ENCODE measurements around the gene LTBP3. TPM values are rescaled to one million over a fixed set of nuclear protein-coding genes. Genes with fewer than 3 reads are reported as not detected.

The LTBP3 gene
- total and polyA plus RNA-seq, 3 donors from 2014 or later = 58.1 to 126 (median 112) TPM

DNA sequence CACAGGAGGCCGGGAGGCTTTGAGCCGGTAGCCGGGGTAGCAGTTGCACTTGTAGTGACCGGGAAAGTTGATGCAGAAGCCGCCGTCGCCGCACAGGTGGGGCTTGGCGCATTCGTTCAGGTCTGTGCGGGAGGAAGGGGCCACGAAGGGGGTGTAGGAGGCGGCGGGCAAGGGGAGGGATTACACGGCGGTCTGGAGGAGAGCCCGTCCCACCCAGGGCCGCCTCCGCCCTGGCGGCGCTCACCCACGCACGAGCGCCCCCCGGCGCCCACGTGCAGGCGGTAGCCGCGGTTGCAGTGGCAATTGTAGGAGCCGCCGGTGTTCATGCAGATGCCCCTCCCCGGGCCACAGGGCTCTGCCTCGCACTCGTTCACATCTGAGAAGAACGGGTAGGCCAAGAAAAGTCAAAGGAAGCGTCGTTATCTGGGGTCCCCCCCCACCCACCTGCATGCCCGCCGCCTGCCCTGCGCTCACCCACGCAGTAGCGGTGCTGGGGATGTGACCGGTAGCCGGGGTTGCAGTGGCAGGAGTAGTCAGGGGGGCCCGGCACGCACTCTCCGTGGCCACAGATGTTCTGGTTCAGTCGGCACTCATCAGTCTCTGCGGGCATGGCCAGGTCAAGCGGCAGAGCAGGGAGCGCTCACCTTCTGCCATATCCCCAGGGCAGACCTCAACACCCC is 10.6 kb downstream of the LTBP3 start:
- TF ChIP-seq POLR2A (IDR thresholded peaks at IDR 0.05) = no peak
- TF ChIP-seq, protein P1, sequence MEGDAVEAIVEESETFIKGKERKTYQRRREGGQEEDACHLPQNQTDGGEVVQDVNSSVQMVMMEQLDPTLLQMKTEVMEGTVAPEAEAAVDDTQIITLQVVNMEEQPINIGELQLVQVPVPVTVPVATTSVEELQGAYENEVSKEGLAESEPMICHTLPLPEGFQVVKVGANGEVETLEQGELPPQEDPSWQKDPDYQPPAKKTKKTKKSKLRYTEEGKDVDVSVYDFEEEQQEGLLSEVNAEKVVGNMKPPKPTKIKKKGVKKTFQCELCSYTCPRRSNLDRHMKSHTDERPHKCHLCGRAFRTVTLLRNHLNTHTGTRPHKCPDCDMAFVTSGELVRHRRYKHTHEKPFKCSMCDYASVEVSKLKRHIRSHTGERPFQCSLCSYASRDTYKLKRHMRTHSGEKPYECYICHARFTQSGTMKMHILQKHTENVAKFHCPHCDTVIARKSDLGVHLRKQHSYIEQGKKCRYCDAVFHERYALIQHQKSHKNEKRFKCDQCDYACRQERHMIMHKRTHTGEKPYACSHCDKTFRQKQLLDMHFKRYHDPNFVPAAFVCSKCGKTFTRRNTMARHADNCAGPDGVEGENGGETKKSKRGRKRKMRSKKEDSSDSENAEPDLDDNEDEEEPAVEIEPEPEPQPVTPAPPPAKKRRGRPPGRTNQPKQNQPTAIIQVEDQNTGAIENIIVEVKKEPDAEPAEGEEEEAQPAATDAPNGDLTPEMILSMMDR (IDR thresholded peaks at IDR 0.05) = no peak
- DNase-seq = no peak
- intact Hi-C loops (cut with DNase I; ENCODE audit: low total_unique reads) = no loop called here
- 54 to 76% methylated on average over 32 to 52 of the region's 52 CpGs for WGBS, 2 donors
- Histone ChIP-seq H3K27ac (no peak overlapping the region), H3K36me3 (ENCODE audit: low read depth, missing control alignments) (no peaks in the 10 kb centered on the region), H3K4me1 (no peaks in the 10 kb centered on the region), H3K4me3 (no peak overlapping the region), H3K9me3 (no peaks in the 10 kb centered on the region), H3K27me3 (no peaks in the 10 kb centered on the region)

DNA sequence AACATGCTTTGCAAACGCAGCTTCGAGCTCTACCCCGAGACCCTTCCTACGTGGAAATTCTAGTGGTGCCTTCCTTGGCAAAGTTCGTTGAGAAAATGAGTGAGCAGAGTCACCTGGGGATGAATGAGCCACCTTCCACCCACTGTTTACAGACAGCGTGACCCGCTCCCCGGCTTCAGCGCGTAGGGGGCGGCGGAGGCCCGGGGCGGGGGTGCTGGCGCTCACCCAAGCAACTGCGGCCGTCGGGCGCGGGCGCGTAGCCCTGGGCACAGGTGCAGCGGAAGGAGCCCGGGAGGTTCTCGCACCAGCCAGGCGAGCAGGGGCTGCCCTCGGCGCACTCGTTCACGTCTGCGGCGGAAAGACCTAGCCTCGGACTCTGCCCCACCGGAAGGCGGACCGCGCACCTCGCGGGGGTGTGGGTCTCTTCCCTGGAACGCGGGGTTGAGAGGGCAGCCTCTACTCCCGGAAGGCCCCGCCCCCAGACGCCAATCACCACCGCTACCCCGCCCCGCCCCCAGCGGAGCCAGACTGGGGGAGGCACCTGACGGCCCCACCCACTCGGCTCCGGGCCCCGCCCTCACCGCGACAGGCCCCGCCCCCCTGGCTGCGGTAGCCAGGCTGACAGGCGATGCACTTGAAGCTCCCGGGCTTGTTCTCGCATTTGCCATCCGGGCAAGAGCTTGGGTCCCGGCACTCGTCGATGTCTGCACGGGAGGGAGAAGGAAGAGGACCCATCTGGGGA is 11.8 kb downstream of the LTBP3 start:
- peak overlapping the region; percentile 13 to 48 for H3K4me3 ChIP-seq
- H3K9me3 ChIP-seq = no peaks in the 10 kb centered on the region
- intact Hi-C loops (cut with DNase I; ENCODE audit: low total_unique reads) = no loop called here
- no peak for TF ChIP-seq POLR2A (IDR thresholded peaks at IDR 0.05)
- TF ChIP-seq, protein P1 (IDR thresholded peaks at IDR 0.05) = no peak
- no peaks in the 10 kb centered on the region for H3K36me3 ChIP-seq (ENCODE audit: low read depth, missing control alignments)
- no peak overlapping the region for H3K27ac ChIP-seq
- 46 to 53% methylated on average over 15 to 63 of the region's 64 CpGs for WGBS, 2 donors
- H3K4me1 ChIP-seq = peaks cover 2% of the 10 kb centered on the region
- no peaks in the 10 kb centered on the region for H3K27me3 ChIP-seq
- peak; percentile 89 for DNase-seq

DNA sequence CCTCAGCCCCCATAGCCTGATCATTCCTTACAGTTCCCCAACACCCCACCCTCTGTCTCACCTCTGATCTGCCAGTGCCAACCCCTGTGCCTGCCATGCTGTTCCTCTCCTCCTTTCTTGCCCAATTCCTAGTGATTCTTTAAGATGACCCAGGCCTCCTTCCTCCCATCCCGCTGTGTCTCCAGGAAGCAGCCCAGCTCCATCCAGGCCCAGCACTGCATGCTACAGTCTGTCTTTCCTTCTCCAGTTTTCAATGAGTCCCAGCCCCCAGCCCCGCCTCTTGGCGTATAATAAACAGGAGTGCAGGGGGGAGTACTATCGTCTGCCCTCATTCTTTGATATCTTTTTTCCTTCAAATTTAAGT is 12.3 kb downstream of the LTBP3 start:
- Histone ChIP-seq H3K4me1 (peaks cover 7% of the 10 kb centered on the region), H3K4me3 (peak overlapping the region in 1 of 2 donors; percentile 48), H3K9me3 (no peaks in the 10 kb centered on the region), H3K36me3 (ENCODE audit: low read depth, missing control alignments) (no peaks in the 10 kb centered on the region), H3K27ac (no peak overlapping the region), H3K27me3 (no peaks in the 10 kb centered on the region)
- no peak for DNase-seq
- 55 to 68% methylated on average over 4 of the region's 4 CpGs for WGBS, 2 donors
- intact Hi-C loops (cut with DNase I; ENCODE audit: low total_unique reads) = no loop called here
- TF ChIP-seq, protein P1 (IDR thresholded peaks at IDR 0.05) = no peak
- TF ChIP-seq POLR2A (IDR thresholded peaks at IDR 0.05) = no peak

DNA sequence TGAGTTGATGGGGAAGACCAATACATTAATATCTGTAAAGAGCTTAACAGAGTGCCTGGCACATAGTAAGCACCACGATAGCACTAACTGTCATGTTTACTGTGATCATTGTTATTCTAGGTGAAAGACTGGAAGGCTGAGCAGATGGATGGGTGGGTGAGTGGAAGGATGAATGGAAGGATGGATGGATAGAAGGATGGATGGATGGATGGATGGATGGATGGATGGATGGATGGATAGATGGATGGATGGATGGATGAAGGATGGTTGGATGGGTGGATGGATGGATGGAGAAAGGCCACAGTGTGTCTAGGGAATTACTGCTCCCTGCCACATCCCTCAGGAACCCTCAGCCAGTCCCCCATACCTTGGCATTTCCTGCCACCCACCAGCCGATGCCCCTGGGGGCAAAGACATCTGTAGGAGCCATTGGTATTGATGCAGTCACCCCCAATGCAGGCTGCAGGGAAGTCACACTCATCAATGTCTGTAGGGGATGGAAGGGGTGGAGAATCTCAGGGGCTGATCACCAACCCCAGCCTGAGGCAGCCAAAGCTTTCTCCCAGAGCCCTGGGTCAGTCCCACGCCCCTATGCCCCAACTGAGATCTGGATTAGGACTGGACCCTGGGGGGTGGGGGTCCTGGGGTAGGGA is 15.3 kb downstream of the LTBP3 start:
- Histone ChIP-seq H3K4me1 (peaks cover 18% of the 10 kb centered on the region), H3K9me3 (no peaks in the 10 kb centered on the region), H3K36me3 (ENCODE audit: low read depth, missing control alignments) (no peaks in the 10 kb centered on the region), H3K27ac (no peak overlapping the region), H3K27me3 (no peaks in the 10 kb centered on the region), H3K4me3 (no peak overlapping the region)
- DNase-seq = no peak
- 90 to 95% methylated on average over 2 to 3 of the region's 3 CpGs for WGBS, 2 donors
- intact Hi-C loops (cut with DNase I; ENCODE audit: low total_unique reads) = no loop called here
- TF ChIP-seq, protein P1 (IDR thresholded peaks at IDR 0.05) = no peak
- no peak for TF ChIP-seq POLR2A (IDR thresholded peaks at IDR 0.05)
